Ascending aorta (tissue), 2 donors: ENCODE measurements around the gene FAAP24. TPM values are rescaled to one million over a fixed set of nuclear protein-coding genes. Genes with fewer than 3 reads are reported as not detected.
"Not testable (repeated sequence)": the region's sequence is repeated elsewhere in the genome, so short reads cannot be mapped to it uniquely, and the experiment has no call there.

Experiments used
- DNase-seq, 2 donors: peaks; one replicate each; pipeline ENCODE4 v3.0.0-alpha.2; 2019; ENCODE audit warnings: low spot score in 2 of 2
- H3K27ac ChIP-seq, 2 donors: fragments of 200-600 bp; sonication (generic); one replicate each; pipeline ENCODE4 v1.5.1; 2016 to 2017; ENCODE audit warnings: mild to moderate bottlenecking in 1 of 2
- H3K27me3 ChIP-seq: fragments of 200-600 bp; sonication (generic); one replicate; pipeline ENCODE4 v1.5.1; 2017
- H3K36me3 ChIP-seq, 2 donors: fragments of 200-600 bp; sonication (generic); one replicate each; pipeline ENCODE4 v1.5.1; 2016
- H3K4me1 ChIP-seq, 2 donors: fragments of 200-600 bp; sonication (generic); one replicate each; pipeline ENCODE4 v1.5.1; 2016 to 2017; ENCODE audit warnings: mild to moderate bottlenecking in 1 of 2
- H3K4me3 ChIP-seq, 2 donors: fragments of 200-600 bp; sonication (generic); one replicate each; pipeline ENCODE4 v1.5.1; 2016 to 2017; ENCODE audit warnings: mild to moderate bottlenecking in 1 of 2
- H3K9me3 ChIP-seq, 2 donors: fragments of 200-600 bp; sonication (generic); one replicate each; pipeline ENCODE4 v1.5.1; 2016
- CTCF ChIP-seq, 3 experiments: fragments of 200-600 bp in 2 of 3; fragments of 450-650 bp in 1 of 3; sonication (generic) in 2 of 3; IDR thresholded peaks; one replicate each; pipeline ENCODE4 v1.5.1; 2016 to 2019; ENCODE audit warnings: antibody characterized with exemption in 3 of 3, mild to moderate bottlenecking in 1 of 3, moderate library complexity in 1 of 3
- intact Hi-C: fragments of 100-400 bp; cut with DNase I; formaldehyde crosslinking; loops from one replicate; pipeline ENCODE4 v1.15.1; 2023
- total RNA-seq: library from RNA; depleted of rRNA; stranded (reverse); fragments of >200 nt; gene quantifications from one replicate; pipeline ENCODE4 v1.1.0, GENCODE V29; 2016

Gene FAAP24
- total RNA-seq, 1 donor from 2014 or later: not detected

- intact Hi-C loops: no loop called here
- peaks cover 24 to 69% of the 10 kb centered on the region in 2 donors for H3K36me3 ChIP-seq
Observed at GRCh38 chr19:32935629-32936028, 36.4 kb upstream of the FAAP24 start.

GRCh38 chr19:32936065-32936464, 36.0 kb upstream of the FAAP24 start:
- no peak for TF ChIP-seq CTCF (IDR thresholded peaks at IDR 0.05)
- H3K27me3 ChIP-seq: no peaks in the 10 kb centered on the region
- H3K9me3 ChIP-seq: no peaks in the 10 kb centered on the region
- no peak overlapping the region for H3K27ac ChIP-seq
- no peaks in the 10 kb centered on the region for H3K4me1 ChIP-seq
- intact Hi-C loops: no loop called here
- no peak for DNase-seq
- no peak overlapping the region for H3K4me3 ChIP-seq
- H3K36me3 ChIP-seq: peaks cover 25 to 68% of the 10 kb centered on the region in 2 donors

More at GRCh38 chr19:32935629-32936028, 36.4 kb upstream of the FAAP24 start:
- Histone ChIP-seq H3K4me3 (no peak overlapping the region), H3K27me3 (no peaks in the 10 kb centered on the region), H3K27ac (no peak overlapping the region), H3K4me1 (no peaks in the 10 kb centered on the region), H3K9me3 (no peaks in the 10 kb centered on the region)
- no peak for DNase-seq
- TF ChIP-seq CTCF (IDR thresholded peaks at IDR 0.05): no peak

- intact Hi-C loops, H3K27me3 ChIP-seq, H3K27ac ChIP-seq, H3K4me3 ChIP-seq, H3K4me1 ChIP-seq, H3K9me3 ChIP-seq: not testable (repeated sequence)
- peak in 1 of 2 donors; percentile 4 for DNase-seq
- peaks cover 40 to 84% of the 10 kb centered on the region in 2 donors for H3K36me3 ChIP-seq
Observed at GRCh38 chr19:32941273-32941672, 30.8 kb upstream of the FAAP24 start.

- no peak overlapping the region for H3K27ac ChIP-seq
- H3K4me1 ChIP-seq: no peaks in the 10 kb centered on the region
- H3K4me3 ChIP-seq: no peak overlapping the region
- H3K9me3 ChIP-seq: no peaks in the 10 kb centered on the region
- peaks cover 58 to 93% of the 10 kb centered on the region in 2 donors for H3K36me3 ChIP-seq
- DNase-seq: no peak
- no peaks in the 10 kb centered on the region for H3K27me3 ChIP-seq
- TF ChIP-seq CTCF (IDR thresholded peaks at IDR 0.05): no peak
- intact Hi-C loops: no loop called here
Observed at GRCh38 chr19:32945260-32945659, 26.8 kb upstream of the FAAP24 start.

GRCh38 chr19:32966750-32967149, 5.3 kb upstream of the FAAP24 start:
- TF ChIP-seq CTCF (IDR thresholded peaks at IDR 0.05): no peak

GRCh38 chr19:32969549-32969948, 2.5 kb upstream of the FAAP24 start:
- intact Hi-C loops: no loop called here
- no peaks in the 10 kb centered on the region for H3K9me3 ChIP-seq
- H3K27ac ChIP-seq: no peak overlapping the region
- no peak for TF ChIP-seq CTCF (IDR thresholded peaks at IDR 0.05)
- peaks cover 13 to 23% of the 10 kb centered on the region in 2 donors for H3K36me3 ChIP-seq
- H3K27me3 ChIP-seq: no peaks in the 10 kb centered on the region
- H3K4me1 ChIP-seq: peaks cover 0 to 9% of the 10 kb centered on the region in 2 donors
- DNase-seq: no peak
- H3K4me3 ChIP-seq: no peak overlapping the region

More at GRCh38 chr19:32966750-32967149, 5.3 kb upstream of the FAAP24 start:
- DNase-seq: no peak
- Histone ChIP-seq H3K27me3 (no peaks in the 10 kb centered on the region), H3K27ac (no peak overlapping the region), H3K36me3 (peaks cover 21 to 48% of the 10 kb centered on the region in 2 donors), H3K4me3 (no peak overlapping the region), H3K4me1 (peaks cover 0 to 9% of the 10 kb centered on the region in 2 donors), H3K9me3 (no peaks in the 10 kb centered on the region)
- intact Hi-C loops: no loop called here
